HepG2 (cell line): ENCODE measurements around the gene QPCT. TPM values are rescaled to one million over a fixed set of nuclear protein-coding genes. Genes with fewer than 3 reads are reported as not detected.
A peak's percentile ranks its signal among the peaks of the same experiment; 100 is the strongest.

Experiments used
- AHR ChIP-seq: IDR thresholded peaks from 2 replicates; pipeline ENCODE4 v1.6.1; 2018; ENCODE audit warnings: missing genetic modification reagents, missing compliant biosample characterization
- ESRRA ChIP-seq: sonication (generic); formaldehyde crosslinking; IDR thresholded peaks from 2 replicates; pipeline ENCODE4 v1.5.1; 2020; ENCODE audit warnings: mild to moderate bottlenecking, low read depth, missing genetic modification reagents
- FOXM1 ChIP-seq: sonication (generic); formaldehyde crosslinking; IDR thresholded peaks from 2 replicates; pipeline ENCODE4 v1.5.0; 2020; ENCODE audit warnings: missing genetic modification reagents
- JARID2 ChIP-seq: sonication (generic); formaldehyde crosslinking; IDR thresholded peaks from 2 replicates; pipeline ENCODE4 v1.8.1; 2023; ENCODE audit warnings: missing genetic modification reagents, inconsistent platforms; ENCODE audit not compliant: insufficient replicate concordance
- KDM1A ChIP-seq: IDR thresholded peaks from 2 replicates; pipeline ENCODE4 v1.6.1; 2016; ENCODE audit warnings: missing compliant biosample characterization
- MAF1 ChIP-seq: sonication (generic); formaldehyde crosslinking; IDR thresholded peaks from 2 replicates; pipeline ENCODE4 v1.5.0; 2020; ENCODE audit warnings: missing genetic modification reagents, borderline replicate concordance
- NR2F6 ChIP-seq, 2 experiments: IDR thresholded peaks; 2 replicates each; pipeline ENCODE4 v1.6.1; 2016; ENCODE audit warnings: antibody characterized with exemption in 1 of 2, mild to moderate bottlenecking in 1 of 2
- RFX1 ChIP-seq: fragments of 450-650 bp; IDR thresholded peaks from 2 replicates; pipeline ENCODE4 v1.6.1; 2017
- RFX3 ChIP-seq: IDR thresholded peaks from 2 replicates; pipeline ENCODE4 v1.6.1; 2016; ENCODE audit warnings: missing biosample characterization, missing genetic modification reagents
- SAFB2 ChIP-seq: sonication (generic); formaldehyde crosslinking; IDR thresholded peaks from 2 replicates; pipeline ENCODE4 v1.5.1; 2020; ENCODE audit warnings: missing genetic modification reagents, low read depth, mild to moderate bottlenecking, borderline replicate concordance
- ZBTB3 ChIP-seq: sonication (generic); formaldehyde crosslinking; IDR thresholded peaks from 2 replicates; pipeline ENCODE4 v1.4.0; 2020; ENCODE audit warnings: low read depth, mild to moderate bottlenecking, moderate library complexity, missing genetic modification reagents, borderline replicate concordance
- ZFP62 ChIP-seq: sonication (generic); formaldehyde crosslinking; IDR thresholded peaks from 2 replicates; pipeline ENCODE4 v1.4.0; 2020; ENCODE audit warnings: missing genetic modification reagents
- ZNF337 ChIP-seq: sonication (generic); formaldehyde crosslinking; IDR thresholded peaks from 2 replicates; pipeline ENCODE4 v1.5.1; 2020; ENCODE audit warnings: missing genetic modification reagents, low read depth, mild to moderate bottlenecking, borderline replicate concordance
- ZNF773 ChIP-seq: sonication (generic); formaldehyde crosslinking; IDR thresholded peaks from 2 replicates; pipeline ENCODE4 v1.4.0; 2020; ENCODE audit warnings: missing genetic modification reagents, borderline replicate concordance
- polyA plus RNA-seq, 8 experiments: library from polyadenylated mRNA; depleted of rRNA in 3 of 8; stranded (reverse) in 7 of 8; unstranded in 1 of 8; fragments of >200 nt; fragmentation: Illumina TruSeq in 4 of 8; extraction: Trizol in 4 of 8; gene quantifications; 2 replicates each; pipeline versions ENCODE4 v1.2.1 to v1.2.3, GENCODE V29; 2011 to 2016; ENCODE audit warnings: low read depth in 4 of 8, missing spikeins in 1 of 8, mixed read lengths in 1 of 8; ENCODE audit not compliant: insufficient read depth in 1 of 8
- total RNA-seq, 5 experiments: library from RNA; depleted of rRNA; stranded (reverse); fragments of >200 nt; fragmentation: Illumina TruSeq; extraction: Trizol; gene quantifications; 2 replicates each; pipeline ENCODE4 v1.2.3, GENCODE V29; 2016; ENCODE audit warnings: low read depth in 1 of 5
- TF ChIP-seq, protein P1 (sequence below): sonication (generic); formaldehyde crosslinking; IDR thresholded peaks from 2 replicates; pipeline ENCODE4 v1.8.1; 2023; ENCODE audit warnings: mild to moderate bottlenecking, missing genetic modification reagents
- TF ChIP-seq, protein P2 (sequence below): sonication (generic); formaldehyde crosslinking; IDR thresholded peaks from 2 replicates; pipeline ENCODE4 v1.4.0; 2020; ENCODE audit warnings: missing genetic modification reagents, borderline replicate concordance
- TF ChIP-seq, protein P3 (sequence below): sonication (generic); formaldehyde crosslinking; IDR thresholded peaks from 2 replicates; pipeline ENCODE4 v1.8.0; 2022; ENCODE audit warnings: mild to moderate bottlenecking, missing genetic modification reagents; ENCODE audit not compliant: insufficient replicate concordance
- TF ChIP-seq, protein P4 (sequence below): fragments of 450-650 bp; IDR thresholded peaks from 2 replicates; pipeline ENCODE4 v1.6.1; 2017; ENCODE audit warnings: mild to moderate bottlenecking

The QPCT gene
- total and polyA plus RNA-seq, 2 of the 13 experiments (the other 11 are each of a cell fraction or from before 2014, with no cell fraction given), result 0.77 to 1.2 TPM

DNA sequence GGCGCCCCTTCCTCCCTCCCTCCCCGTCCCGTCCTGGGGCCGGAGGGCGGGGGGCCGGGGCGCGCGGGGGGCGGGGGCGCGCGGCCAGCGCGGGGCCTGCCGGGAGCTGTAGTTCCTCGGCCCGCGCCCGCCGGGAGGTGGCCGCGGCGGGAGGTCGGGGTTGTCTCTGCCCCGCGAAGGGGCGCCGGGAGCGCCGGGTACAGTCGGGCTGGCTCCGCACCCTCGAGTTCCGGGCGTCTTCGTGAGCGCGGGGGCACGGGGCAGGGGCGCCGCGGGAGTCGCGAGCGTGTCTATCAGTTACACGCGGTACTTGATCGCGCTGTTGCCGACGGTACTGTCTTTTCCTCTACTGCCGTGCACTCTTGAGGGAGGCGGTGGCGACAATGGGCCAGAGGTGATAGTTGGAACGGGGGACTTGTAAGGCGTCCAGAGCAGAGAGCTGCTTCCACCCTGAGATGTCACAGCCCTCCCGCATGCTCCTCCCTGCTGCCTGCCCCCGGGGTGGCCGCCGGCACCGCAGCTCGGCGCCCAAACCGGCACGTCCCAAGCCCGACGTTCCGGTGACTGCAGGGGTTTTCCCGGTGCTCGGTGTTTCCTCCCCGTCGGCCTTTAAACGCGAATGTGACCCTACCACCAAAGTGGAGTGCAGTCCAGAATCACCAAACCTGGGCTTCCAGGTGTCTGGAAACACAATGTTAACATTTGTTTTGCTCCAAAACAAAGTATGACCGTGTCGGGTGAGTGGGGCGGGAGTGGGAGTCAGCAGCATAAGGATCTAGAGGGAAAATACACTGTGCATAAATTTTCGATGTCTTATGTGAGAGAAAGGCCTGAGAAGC, 19.4 kb upstream of the QPCT start, which contains the start of gene PRKD3 (continued):
- TF ChIP-seq, protein P1, sequence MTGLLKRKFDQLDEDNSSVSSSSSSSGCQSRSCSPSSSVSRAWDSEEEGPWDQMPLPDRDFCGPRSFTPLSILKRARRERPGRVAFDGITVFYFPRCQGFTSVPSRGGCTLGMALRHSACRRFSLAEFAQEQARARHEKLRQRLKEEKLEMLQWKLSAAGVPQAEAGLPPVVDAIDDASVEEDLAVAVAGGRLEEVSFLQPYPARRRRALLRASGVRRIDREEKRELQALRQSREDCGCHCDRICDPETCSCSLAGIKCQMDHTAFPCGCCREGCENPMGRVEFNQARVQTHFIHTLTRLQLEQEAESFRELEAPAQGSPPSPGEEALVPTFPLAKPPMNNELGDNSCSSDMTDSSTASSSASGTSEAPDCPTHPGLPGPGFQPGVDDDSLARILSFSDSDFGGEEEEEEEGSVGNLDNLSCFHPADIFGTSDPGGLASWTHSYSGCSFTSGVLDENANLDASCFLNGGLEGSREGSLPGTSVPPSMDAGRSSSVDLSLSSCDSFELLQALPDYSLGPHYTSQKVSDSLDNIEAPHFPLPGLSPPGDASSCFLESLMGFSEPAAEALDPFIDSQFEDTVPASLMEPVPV (CRISPR knock-in tag), result no peak
- TF ChIP-seq ZNF337 (CRISPR knock-in tag) (0 out of 2 replicates have a peak, but pooled peaks have one; percentile 46), KDM1A (no peak), ESRRA (CRISPR knock-in tag) (no peak), AHR (CRISPR knock-in tag) (peak; percentile 84; the same call in 1 of the 2 replicates), SAFB2 (CRISPR knock-in tag) (no peak), ZNF773 (CRISPR knock-in tag) (no peak), MAF1 (CRISPR knock-in tag) (no peak), RFX1 (no peak), NR2F6 (IDR thresholded peaks at IDR 0.05) (no peak), NR2F6 (CRISPR knock-in tag; IDR thresholded peaks at IDR 0.05) (no peak), FOXM1 (CRISPR knock-in tag) (no peak; the same call in 1 of the 2 replicates), ZFP62 (CRISPR knock-in tag) (no peak), RFX3 (CRISPR knock-in tag) (no peak), ZBTB3 (CRISPR knock-in tag) (no peak), JARID2 (CRISPR knock-in tag) (no peak)
- TF ChIP-seq, protein P2, sequence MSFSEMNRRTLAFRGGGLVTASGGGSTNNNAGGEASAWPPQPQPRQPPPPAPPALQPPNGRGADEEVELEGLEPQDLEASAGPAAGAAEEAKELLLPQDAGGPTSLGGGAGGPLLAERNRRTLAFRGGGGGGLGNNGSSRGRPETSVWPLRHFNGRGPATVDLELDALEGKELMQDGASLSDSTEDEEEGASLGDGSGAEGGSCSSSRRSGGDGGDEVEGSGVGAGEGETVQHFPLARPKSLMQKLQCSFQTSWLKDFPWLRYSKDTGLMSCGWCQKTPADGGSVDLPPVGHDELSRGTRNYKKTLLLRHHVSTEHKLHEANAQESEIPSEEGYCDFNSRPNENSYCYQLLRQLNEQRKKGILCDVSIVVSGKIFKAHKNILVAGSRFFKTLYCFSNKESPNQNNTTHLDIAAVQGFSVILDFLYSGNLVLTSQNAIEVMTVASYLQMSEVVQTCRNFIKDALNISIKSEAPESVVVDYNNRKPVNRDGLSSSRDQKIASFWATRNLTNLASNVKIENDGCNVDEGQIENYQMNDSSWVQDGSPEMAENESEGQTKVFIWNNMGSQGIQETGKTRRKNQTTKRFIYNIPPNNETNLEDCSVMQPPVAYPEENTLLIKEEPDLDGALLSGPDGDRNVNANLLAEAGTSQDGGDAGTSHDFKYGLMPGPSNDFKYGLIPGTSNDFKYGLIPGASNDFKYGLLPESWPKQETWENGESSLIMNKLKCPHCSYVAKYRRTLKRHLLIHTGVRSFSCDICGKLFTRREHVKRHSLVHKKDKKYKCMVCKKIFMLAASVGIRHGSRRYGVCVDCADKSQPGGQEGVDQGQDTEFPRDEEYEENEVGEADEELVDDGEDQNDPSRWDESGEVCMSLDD (CRISPR knock-in tag), result 0 out of 2 replicates have a peak, but pooled peaks have one; percentile 56
- TF ChIP-seq, protein P3, sequence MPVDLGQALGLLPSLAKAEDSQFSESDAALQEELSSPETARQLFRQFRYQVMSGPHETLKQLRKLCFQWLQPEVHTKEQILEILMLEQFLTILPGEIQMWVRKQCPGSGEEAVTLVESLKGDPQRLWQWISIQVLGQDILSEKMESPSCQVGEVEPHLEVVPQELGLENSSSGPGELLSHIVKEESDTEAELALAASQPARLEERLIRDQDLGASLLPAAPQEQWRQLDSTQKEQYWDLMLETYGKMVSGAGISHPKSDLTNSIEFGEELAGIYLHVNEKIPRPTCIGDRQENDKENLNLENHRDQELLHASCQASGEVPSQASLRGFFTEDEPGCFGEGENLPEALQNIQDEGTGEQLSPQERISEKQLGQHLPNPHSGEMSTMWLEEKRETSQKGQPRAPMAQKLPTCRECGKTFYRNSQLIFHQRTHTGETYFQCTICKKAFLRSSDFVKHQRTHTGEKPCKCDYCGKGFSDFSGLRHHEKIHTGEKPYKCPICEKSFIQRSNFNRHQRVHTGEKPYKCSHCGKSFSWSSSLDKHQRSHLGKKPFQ (CRISPR knock-in tag), result no peak
- TF ChIP-seq, protein P4, sequence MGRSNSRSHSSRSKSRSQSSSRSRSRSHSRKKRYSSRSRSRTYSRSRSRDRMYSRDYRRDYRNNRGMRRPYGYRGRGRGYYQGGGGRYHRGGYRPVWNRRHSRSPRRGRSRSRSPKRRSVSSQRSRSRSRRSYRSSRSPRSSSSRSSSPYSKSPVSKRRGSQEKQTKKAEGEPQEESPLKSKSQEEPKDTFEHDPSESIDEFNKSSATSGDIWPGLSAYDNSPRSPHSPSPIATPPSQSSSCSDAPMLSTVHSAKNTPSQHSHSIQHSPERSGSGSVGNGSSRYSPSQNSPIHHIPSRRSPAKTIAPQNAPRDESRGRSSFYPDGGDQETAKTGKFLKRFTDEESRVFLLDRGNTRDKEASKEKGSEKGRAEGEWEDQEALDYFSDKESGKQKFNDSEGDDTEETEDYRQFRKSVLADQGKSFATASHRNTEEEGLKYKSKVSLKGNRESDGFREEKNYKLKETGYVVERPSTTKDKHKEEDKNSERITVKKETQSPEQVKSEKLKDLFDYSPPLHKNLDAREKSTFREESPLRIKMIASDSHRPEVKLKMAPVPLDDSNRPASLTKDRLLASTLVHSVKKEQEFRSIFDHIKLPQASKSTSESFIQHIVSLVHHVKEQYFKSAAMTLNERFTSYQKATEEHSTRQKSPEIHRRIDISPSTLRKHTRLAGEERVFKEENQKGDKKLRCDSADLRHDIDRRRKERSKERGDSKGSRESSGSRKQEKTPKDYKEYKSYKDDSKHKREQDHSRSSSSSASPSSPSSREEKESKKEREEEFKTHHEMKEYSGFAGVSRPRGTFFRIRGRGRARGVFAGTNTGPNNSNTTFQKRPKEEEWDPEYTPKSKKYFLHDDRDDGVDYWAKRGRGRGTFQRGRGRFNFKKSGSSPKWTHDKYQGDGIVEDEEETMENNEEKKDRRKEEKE, result no peak
